HT1080 (cell line): ENCODE measurements around the gene ZNF653. TPM values are rescaled to one million over a fixed set of nuclear protein-coding genes. Genes with fewer than 3 reads are reported as not detected.

Source experiments
- DNase-seq: peaks from one replicate; pipeline ENCODE4 v3.0.0-alpha.2; 2015; ENCODE audit warnings: low read depth
- total RNA-seq: library from RNA; depleted of rRNA; stranded (reverse); fragments of >200 nt; shearing (Covaris generic); gene quantifications from 2 replicates; pipeline ENCODE4 v1.2.3, GENCODE V29; 2014

Gene ZNF653
- total RNA-seq, 1 experiment from 2014 or later, result 11.6 TPM

GRCh38 chr19:11528551-11529341 lies 23.1 kb upstream of the ZNF653 start, which contains the start of gene ECSIT:
ECSIT (minus strand) TSS chr19:11529134; CDS start chr19:11519170, 9,964 bp downstream.
- DNase-seq, result peak; percentile 100

- DNase-seq, result no peak
These were observed 13.5 kb upstream of the ZNF653 start for GRCh38 chr19:11519138-11519537.

- no peak for DNase-seq
These were observed 8.3 kb upstream of the ZNF653 start for GRCh38 chr19:11513946-11514345.

DNA sequence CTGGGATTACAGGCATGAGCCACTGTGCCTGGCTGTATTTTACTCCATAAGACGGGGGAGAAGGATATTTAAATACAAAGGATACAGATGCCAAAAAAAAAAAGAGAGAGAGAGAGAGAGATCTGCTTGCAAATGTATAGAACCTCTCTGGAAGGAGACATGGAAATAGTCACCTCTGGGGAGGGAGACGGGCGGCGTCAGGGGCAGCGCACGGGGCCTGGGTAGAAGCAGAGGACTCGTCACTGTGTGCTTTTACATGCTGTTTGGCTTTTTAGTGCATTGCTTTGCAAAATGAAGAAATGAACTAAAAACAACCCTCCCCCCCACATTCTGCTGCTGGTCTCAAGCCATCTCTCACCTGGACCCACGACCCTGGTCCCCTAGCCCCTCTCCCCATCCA lies 4.8 kb upstream of the ZNF653 start:
- DNase-seq, result no peak

- no peak for DNase-seq
These were observed 1.9 kb upstream of the ZNF653 start for GRCh38 chr19:11507370-11508078.

DNA sequence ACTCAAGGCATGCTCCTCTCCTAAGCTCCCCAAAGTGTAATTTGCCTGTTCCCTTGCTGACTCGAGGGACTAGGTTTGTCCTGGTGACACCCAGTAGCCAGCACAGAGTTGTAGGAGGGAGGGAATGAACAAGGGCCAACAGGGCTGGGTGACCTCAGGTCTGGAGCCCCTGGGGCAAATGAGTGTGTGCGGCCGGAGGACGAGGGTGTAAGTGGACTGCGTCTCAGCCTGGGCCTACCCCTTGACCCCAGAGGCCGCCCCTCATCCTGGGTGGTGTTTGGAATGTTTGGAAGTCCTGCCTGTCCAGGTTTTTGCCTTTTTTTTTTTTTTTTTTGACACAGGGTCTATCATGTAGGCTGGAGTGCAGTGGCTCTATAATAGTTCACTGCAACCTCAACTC lies 1.3 kb upstream of the ZNF653 start:
- DNase-seq, result no peak

DNA sequence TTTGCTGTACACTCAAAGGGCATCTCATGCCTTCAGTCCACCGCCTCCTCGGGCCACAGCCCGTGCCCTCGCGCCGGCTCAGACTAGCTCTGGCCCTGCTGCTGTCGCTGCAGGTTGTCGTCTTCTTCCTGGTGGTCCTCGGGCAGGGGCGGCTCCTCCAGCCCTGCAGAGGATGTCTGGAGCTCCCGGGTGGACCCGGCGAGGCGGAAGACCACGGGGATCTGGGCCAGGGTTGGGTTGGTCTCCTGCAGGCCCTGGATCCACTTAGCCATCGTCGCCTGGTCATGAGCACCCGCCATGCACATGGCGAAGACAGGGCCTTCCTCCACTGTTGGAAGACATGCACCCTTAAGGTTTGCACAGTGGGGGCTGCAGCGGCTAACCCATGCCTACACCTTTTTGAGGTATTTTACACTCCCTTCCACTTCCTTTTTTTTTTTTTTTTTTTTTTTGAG lies 489 bp upstream of the ZNF653 start:
- DNase-seq, result no peak

DNA sequence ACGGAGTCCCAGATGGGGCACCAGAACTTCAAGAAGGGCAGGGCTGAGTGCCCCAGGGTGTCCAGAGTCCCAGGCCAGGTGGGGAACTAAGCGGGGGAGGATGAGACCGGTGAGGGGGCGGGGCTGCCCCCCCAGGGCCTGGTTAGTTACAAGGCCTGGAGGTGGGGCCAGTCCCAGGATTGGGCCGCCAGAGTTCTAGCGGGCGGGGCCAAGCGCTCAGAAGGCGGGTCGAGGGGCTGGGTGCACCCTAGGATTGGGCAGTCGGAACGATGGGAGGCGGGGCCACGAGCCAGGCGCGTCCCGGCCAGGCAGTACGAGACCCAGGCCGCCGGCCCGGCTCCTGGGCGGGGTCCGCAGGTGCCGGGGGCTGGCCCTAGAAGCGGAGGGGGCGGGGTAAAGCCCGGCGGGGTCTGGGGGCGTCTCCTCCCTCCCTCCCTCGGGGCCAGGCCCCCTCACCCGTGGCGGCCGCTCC lies 571 bp downstream of the ZNF653 start:
- peak; percentile 92 for DNase-seq

DNA sequence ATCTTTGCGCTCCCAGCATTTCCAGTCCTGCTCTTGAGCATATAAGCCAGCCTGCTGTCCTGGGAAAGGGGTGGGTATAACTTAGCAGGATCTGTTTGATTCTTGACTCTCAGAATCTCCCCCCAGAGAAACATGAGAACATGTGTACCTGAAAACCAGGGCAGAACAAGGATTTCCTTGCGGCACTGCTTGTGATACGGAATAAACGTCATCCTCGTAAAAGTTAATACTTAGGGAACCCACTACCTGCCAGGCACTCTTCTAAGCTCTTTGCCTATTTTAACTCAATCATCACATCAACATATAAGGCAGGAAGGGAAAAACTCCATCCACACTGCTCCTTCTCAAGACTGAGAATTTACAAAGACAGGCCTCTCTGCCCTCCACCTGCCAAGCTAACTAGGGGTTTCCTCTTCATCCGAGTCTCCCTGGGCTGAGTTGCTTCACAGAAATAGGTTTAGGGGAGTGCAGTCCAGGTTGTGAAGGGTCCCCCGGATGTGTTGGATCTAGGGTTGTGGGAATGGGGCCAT lies 1.1 kb downstream of the ZNF653 start:
- DNase-seq, result no peak

DNA sequence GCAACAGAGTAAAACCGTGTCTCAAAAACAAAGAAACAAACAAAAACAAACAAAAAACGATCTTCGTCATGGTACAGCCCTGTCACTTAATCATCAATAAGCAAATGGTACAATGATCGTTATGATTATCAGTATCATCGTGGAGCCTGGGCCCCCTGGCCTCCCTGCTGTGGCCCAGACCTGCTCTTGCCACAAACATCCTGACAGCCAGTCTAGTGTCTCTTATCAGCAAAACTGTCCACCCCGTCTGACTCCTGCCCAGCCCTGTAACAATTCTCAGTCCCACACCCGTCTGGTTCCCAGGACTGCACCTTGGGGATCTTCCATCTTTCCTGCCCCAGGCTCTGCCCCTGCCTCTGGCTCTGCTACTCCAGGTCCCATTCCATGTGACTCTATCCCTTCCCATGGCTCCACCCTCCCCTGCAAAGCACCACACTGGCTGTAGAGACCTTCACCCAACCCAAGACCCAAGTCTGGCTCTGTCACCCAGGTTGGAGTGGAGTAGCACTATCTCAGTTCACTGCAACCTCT lies 5.7 kb downstream of the ZNF653 start:
- no peak for DNase-seq

DNA sequence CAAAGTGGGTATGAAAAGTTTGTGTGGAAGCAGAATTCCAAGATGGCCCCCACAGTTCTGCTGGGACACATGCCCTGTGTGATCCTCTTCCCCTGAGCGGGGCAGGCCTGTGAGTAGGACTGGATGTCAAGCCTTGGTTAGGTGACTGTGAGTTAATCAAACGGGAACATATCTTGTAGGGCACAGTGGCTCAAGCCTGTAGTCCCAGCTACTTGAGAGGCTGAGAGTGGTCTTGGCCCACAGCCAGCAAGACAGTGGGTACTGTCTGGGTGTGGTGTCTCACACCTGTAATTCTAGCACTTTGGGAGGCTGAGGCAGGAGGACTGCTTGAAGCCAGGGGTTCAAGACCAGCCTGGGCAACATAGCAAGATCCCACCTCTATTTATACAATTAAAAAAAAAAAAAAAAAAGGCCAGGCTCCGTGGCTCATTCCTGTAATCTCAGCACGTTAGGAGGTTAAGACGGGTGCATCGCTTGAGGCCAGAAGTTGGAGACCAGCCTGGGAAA lies 6.4 kb downstream of the ZNF653 start:
- DNase-seq, result no peak

- peak; percentile 84 for DNase-seq
These were observed 9.1 kb downstream of the ZNF653 start for GRCh38 chr19:11496391-11497163.

- DNase-seq, result no peak
These were observed 9.8 kb downstream of the ZNF653 start for GRCh38 chr19:11495885-11496284.

DNA sequence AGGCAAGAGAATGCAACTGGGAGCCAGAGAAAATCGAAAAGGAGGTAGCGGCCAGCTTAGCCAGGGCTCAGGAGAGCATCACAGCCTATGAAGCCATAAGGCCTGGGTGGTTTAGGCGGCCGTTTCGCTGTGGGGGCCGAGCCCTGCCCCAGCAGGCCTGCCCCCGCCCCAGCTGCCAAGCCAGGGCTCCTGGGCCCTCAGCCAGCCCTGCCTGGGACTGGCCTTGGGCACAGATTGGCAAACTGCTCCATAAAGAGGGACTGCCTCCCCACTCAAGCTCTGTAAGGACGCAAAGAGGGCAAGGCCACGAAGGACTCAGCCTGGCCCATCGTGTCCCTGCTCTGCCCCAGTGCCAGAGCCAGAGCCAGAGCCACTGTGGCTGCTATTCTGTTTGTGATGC lies 10.2 kb downstream of the ZNF653 start:
- no peak for DNase-seq

GRCh38 chr19:11494634-11495285 lies 10.9 kb downstream of the ZNF653 start:
- no peak for DNase-seq

- no peak for DNase-seq
These were observed 16.3 kb downstream of the ZNF653 start for GRCh38 chr19:11489378-11489777.

DNA sequence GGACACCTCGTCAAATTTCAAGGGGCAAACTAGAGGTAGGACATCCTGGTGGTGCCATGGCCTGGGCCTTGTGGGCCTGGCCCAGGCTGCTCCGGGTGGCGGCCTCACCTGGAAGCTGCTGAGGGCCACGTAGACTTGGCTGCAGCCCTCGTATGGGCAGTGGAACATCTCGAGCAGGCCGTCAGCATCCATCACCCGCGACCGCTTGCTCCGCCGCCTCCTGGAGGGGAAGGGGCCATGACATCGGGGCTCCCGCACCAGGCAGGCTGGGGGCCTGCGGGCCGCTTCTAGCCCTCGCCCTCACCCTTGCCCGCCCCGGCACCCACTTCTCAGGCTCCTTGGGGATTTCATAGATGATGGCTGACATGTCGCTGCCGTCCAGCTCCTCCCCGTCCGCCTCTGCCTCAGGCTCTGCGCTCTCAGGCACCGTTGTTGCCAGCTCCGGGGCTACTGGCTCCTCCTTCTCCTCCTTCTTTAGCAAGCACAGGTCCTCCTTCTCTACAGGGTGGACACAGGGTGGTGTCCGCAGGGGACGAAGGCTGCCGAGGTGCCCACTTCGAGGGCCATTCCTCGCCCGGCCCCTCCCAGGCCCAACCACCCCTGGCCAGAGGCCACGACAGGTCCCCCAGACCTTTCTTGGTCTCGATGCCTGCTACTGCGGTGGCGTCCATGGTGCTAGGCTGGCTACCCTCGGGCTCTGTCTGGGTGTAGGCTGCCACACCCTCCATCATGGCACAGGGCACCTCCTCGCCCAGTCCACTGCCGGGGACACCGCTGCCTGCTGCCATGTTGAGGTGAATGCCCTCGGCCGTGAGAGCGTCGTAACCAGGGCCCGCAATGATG lies 18.8 kb downstream of the ZNF653 start:
- DNase-seq, result no peak

DNA sequence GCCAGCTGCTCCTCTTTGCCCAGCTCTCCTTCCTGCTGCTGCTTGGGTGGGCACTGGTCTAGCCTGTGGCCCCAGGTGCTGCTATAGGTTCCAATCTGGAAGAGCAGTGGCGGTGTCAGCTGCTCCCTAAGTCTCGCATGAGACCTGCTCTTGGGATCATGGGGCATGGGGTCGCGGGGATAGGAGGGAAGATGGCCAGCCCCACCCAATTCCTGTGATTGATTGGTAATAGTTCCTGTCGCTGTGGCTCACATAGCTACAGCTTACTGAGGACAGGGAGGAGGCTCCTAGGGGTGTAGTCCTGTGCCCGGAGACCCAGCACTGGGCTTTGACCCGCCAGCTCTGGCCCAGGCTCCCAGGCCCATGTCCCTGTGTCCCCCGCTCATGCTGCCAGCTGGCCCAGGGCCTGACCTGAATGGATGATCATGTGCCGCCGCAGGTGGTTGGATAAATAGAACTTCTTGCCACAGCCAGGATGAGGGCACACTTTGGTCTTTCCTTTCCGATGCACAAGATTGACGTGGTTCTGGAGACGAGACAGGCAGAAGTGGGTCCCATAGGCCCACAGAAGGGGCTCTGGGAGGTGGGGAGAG lies 20.3 kb downstream of the ZNF653 start:
- no peak for DNase-seq
